WTC11 (cell line): ENCODE data around the gene SEMA7A. TPM values are rescaled to one million over a fixed set of nuclear protein-coding genes. Genes with fewer than 3 reads are reported as not detected.
A peak's percentile ranks its signal among the peaks of the same experiment; 100 is the strongest.

Experiments
- ATAC-seq: fragments of 200-7000 bp; cut with Tn5 transposase; 2 replicates; pipeline ENCODE4 v1.10.0; 2021; ENCODE audit warnings: mild to moderate bottlenecking, moderate library complexity
- CTCF ChIA-PET: fragments of 300-600 bp; sonication (Branson Sonifier 250); formaldehyde crosslinking; loops from one replicate; lab custom pipeline; 2021; ENCODE audit warnings: antibody characterized with exemption; lab: Charles Lee
- POLR2A ChIA-PET: fragments of 350-600 bp; sonication (Branson Sonifier 250); formaldehyde crosslinking; loops from one replicate; lab custom pipeline; 2021; ENCODE audit warnings: antibody characterized with exemption; lab: Charles Lee
- DNase-seq: peaks from one replicate; pipeline ENCODE4 v3.0.0; 2021; ENCODE audit warnings: low spot score
- H3K27ac Mint-ChIP-seq: 2 replicates; pipeline ENCODE4 v1.8.0; 2021; ENCODE audit warnings: mixed read lengths
- H3K27me3 Mint-ChIP-seq: 2 replicates; pipeline ENCODE4 v1.8.0; 2021; ENCODE audit warnings: low read depth, mild to moderate bottlenecking, moderate library complexity, mixed read lengths
- H3K36me3 Mint-ChIP-seq: 2 replicates; pipeline ENCODE4 v1.8.0; 2021; ENCODE audit warnings: mixed read lengths
- H3K4me1 Mint-ChIP-seq: 2 replicates; pipeline ENCODE4 v1.8.0; 2022; ENCODE audit warnings: mixed read lengths
- H3K4me3 Mint-ChIP-seq: 2 replicates; pipeline ENCODE4 v1.8.0; 2021; ENCODE audit warnings: mild to moderate bottlenecking, moderate library complexity, mixed read lengths
- H3K9me3 Mint-ChIP-seq: 2 replicates; pipeline ENCODE4 v1.8.0; 2021; ENCODE audit warnings: mixed read lengths
- AFF4 ChIP-seq: sonication (generic); formaldehyde crosslinking; IDR thresholded peaks from 2 replicates; pipeline ENCODE4 v1.8.1; 2023; ENCODE audit warnings: mild to moderate bottlenecking, missing genetic modification reagents, borderline replicate concordance
- FOXK1 ChIP-seq: sonication (generic); formaldehyde crosslinking; IDR thresholded peaks from 2 replicates; pipeline ENCODE4 v1.8.0; 2022; ENCODE audit warnings: mild to moderate bottlenecking, moderate library complexity, missing genetic modification reagents
- FOXP1 ChIP-seq: sonication (generic); formaldehyde crosslinking; IDR thresholded peaks from 2 replicates; pipeline ENCODE4 v1.8.0; 2022; ENCODE audit warnings: missing genetic modification reagents, mild to moderate bottlenecking, moderate library complexity, borderline replicate concordance
- NFATC4 ChIP-seq: fragments of 250-450 bp; sonication (Bioruptor Pico); IDR thresholded peaks from 2 replicates; pipeline ENCODE4 v1.9.0; 2021; ENCODE audit warnings: mild to moderate bottlenecking
- NR1H2 ChIP-seq: sonication (generic); formaldehyde crosslinking; IDR thresholded peaks from 2 replicates; pipeline ENCODE4 v1.9.0; 2021; ENCODE audit warnings: mild to moderate bottlenecking, moderate library complexity, missing genetic modification reagents
- OVOL2 ChIP-seq: fragments of 250-450 bp; sonication (Bioruptor Pico); IDR thresholded peaks from 2 replicates; pipeline ENCODE4 v1.9.0; 2021; ENCODE audit warnings: mild to moderate bottlenecking, borderline replicate concordance
- RORB ChIP-seq: fragments of 250-450 bp; sonication (Bioruptor Pico); IDR thresholded peaks from 2 replicates; pipeline ENCODE4 v1.9.0; 2021; ENCODE audit warnings: mild to moderate bottlenecking
- SMAD3 ChIP-seq: sonication (generic); formaldehyde crosslinking; IDR thresholded peaks from 2 replicates; pipeline ENCODE4 v1.8.0; 2022; ENCODE audit warnings: missing genetic modification reagents, mild to moderate bottlenecking, borderline replicate concordance
- total RNA-seq: library from RNA; stranded (reverse); gene quantifications from 3 replicates; pipeline ENCODE4 v1.2.3, GENCODE V29; 2021
- TF ChIP-seq, protein P1 (sequence below): fragments of 250-450 bp; sonication (Bioruptor Pico); IDR thresholded peaks from 2 replicates; pipeline ENCODE4 v1.8.0; 2021; ENCODE audit warnings: mild to moderate bottlenecking
- TF ChIP-seq, protein P2 (sequence below): fragments of 250-450 bp; sonication (Bioruptor Pico); IDR thresholded peaks from 2 replicates; pipeline ENCODE4 v1.9.0; 2021; ENCODE audit warnings: mild to moderate bottlenecking, borderline replicate concordance

Gene SEMA7A
- total RNA-seq, 1 experiment from 2014 or later: 17.9 TPM

- no peak overlapping the region for H3K27ac Mint-ChIP-seq
- CTCF ChIA-PET: interaction anchor here (0.5 kb wide), 1 partner anchor 85 kb away, joined by 4 read pairs; no protein-coding TSS in a partner anchor
- H3K4me3 Mint-ChIP-seq: no peak overlapping the region
- no peak for DNase-seq
- H3K36me3 Mint-ChIP-seq: peaks cover 45% of the 10 kb centered on the region
- peaks cover 20% of the 10 kb centered on the region for H3K4me1 Mint-ChIP-seq
- TF ChIP-seq FOXP1 (no peak), RORB (CRISPR knock-in tag) (no peak), OVOL2 (CRISPR knock-in tag) (no peak), AFF4 (CRISPR knock-in tag) (no peak)
- H3K9me3 Mint-ChIP-seq: peaks cover 14% of the 10 kb centered on the region
- H3K27me3 Mint-ChIP-seq: no peaks in the 10 kb centered on the region
- no peak for ATAC-seq
- POLR2A ChIA-PET: no interaction called here
These were observed 29.9 kb upstream of the SEMA7A start for GRCh38 chr15:74463634-74464033.

GRCh38 chr15:74461847-74462511 is 28.2 kb upstream of the SEMA7A start:
- H3K27ac Mint-ChIP-seq: peak overlapping the region; percentile 98
- H3K4me3 Mint-ChIP-seq: peak overlapping the region; percentile 98
- H3K36me3 Mint-ChIP-seq: peaks cover 41% of the 10 kb centered on the region
- no peak for DNase-seq
- peaks cover 14% of the 10 kb centered on the region for H3K9me3 Mint-ChIP-seq
- CTCF ChIA-PET: interaction anchor here (1.5 to 2.5 kb wide), 4 partner anchors 21 to 79 kb away, joined by 6 to 14 read pairs (median 11); no protein-coding TSS in a partner anchor
- ATAC-seq: no peak
- peaks cover 20% of the 10 kb centered on the region for H3K4me1 Mint-ChIP-seq
- TF ChIP-seq FOXK1 (no peak), NR1H2 (CRISPR knock-in tag) (no peak), NFATC4 (CRISPR knock-in tag) (no peak), SMAD3 (no peak)
- TF ChIP-seq, protein P1, sequence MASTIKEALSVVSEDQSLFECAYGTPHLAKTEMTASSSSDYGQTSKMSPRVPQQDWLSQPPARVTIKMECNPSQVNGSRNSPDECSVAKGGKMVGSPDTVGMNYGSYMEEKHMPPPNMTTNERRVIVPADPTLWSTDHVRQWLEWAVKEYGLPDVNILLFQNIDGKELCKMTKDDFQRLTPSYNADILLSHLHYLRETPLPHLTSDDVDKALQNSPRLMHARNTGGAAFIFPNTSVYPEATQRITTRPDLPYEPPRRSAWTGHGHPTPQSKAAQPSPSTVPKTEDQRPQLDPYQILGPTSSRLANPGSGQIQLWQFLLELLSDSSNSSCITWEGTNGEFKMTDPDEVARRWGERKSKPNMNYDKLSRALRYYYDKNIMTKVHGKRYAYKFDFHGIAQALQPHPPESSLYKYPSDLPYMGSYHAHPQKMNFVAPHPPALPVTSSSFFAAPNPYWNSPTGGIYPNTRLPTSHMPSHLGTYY (CRISPR knock-in tag): no peak
- TF ChIP-seq, protein P2, sequence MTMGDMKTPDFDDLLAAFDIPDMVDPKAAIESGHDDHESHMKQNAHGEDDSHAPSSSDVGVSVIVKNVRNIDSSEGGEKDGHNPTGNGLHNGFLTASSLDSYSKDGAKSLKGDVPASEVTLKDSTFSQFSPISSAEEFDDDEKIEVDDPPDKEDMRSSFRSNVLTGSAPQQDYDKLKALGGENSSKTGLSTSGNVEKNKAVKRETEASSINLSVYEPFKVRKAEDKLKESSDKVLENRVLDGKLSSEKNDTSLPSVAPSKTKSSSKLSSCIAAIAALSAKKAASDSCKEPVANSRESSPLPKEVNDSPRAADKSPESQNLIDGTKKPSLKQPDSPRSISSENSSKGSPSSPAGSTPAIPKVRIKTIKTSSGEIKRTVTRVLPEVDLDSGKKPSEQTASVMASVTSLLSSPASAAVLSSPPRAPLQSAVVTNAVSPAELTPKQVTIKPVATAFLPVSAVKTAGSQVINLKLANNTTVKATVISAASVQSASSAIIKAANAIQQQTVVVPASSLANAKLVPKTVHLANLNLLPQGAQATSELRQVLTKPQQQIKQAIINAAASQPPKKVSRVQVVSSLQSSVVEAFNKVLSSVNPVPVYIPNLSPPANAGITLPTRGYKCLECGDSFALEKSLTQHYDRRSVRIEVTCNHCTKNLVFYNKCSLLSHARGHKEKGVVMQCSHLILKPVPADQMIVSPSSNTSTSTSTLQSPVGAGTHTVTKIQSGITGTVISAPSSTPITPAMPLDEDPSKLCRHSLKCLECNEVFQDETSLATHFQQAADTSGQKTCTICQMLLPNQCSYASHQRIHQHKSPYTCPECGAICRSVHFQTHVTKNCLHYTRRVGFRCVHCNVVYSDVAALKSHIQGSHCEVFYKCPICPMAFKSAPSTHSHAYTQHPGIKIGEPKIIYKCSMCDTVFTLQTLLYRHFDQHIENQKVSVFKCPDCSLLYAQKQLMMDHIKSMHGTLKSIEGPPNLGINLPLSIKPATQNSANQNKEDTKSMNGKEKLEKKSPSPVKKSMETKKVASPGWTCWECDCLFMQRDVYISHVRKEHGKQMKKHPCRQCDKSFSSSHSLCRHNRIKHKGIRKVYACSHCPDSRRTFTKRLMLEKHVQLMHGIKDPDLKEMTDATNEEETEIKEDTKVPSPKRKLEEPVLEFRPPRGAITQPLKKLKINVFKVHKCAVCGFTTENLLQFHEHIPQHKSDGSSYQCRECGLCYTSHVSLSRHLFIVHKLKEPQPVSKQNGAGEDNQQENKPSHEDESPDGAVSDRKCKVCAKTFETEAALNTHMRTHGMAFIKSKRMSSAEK (CRISPR knock-in tag): no peak
- no peaks in the 10 kb centered on the region for H3K27me3 Mint-ChIP-seq
- POLR2A ChIA-PET: interaction anchor here (1.0 to 1.7 kb wide), 3 partner anchors 18 to 79 kb away, joined by 3 to 7 read pairs (median 4); partner anchors contain the start of gene ARID3B
